HG02943 (cell line): ENCODE data around the gene RNF144A.

Experiments used
- ATAC-seq: cut with Tn5 transposase; IDR thresholded peaks from one replicate; pipeline ENCODE4 v1.9.1; 2021; ENCODE audit warnings: mild to moderate bottlenecking, low read depth, moderate library complexity; ENCODE audit not compliant: unreplicated experiment

Gene RNF144A

DNA sequence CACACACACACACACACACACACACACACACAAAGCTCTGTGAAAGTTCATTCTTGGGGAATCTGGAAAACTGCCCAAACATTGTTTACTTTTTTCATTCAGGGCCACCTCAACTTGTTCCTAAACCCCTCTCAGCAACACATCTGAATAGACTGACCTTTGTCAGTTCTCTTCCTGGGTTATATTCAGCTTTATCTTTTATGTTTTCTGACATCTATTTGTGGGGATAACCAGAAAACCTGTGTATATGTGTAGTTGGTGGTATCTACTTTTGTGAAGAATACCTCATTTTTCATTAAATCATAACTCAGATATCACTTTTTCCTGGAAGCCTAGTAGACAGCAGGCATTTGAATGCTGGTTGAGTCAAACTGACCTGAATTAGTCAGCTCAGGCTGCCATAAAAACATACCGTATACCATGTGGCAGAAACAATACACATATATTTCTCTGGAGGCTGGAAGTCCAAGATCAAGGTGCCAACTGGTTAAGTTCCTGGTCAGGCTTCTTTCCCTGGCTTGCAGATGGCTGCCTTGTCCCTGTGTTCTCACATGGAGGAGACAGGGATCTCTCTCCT, 11.0 kb upstream of the RNF144A start:
- ATAC-seq, result no peak

DNA sequence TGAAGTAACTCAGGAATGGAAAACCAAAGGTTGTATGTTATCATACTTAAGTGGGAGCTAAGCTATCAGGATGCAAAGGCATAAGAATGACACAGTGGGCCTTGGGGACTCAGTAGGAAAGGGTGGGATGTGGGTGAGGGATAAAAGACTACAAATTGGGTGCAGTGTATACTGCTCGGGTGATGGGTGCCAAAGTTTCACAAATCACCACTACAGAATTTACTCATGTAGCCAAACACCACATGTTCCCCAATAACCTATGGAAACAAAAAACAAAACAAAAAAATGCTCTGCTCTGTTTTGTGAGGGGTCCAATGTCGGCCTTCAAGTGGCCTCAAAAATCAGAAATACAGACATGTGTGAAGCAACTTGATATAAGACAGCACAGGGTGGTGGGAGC, 8.9 kb upstream of the RNF144A start:
- no peak for ATAC-seq

DNA sequence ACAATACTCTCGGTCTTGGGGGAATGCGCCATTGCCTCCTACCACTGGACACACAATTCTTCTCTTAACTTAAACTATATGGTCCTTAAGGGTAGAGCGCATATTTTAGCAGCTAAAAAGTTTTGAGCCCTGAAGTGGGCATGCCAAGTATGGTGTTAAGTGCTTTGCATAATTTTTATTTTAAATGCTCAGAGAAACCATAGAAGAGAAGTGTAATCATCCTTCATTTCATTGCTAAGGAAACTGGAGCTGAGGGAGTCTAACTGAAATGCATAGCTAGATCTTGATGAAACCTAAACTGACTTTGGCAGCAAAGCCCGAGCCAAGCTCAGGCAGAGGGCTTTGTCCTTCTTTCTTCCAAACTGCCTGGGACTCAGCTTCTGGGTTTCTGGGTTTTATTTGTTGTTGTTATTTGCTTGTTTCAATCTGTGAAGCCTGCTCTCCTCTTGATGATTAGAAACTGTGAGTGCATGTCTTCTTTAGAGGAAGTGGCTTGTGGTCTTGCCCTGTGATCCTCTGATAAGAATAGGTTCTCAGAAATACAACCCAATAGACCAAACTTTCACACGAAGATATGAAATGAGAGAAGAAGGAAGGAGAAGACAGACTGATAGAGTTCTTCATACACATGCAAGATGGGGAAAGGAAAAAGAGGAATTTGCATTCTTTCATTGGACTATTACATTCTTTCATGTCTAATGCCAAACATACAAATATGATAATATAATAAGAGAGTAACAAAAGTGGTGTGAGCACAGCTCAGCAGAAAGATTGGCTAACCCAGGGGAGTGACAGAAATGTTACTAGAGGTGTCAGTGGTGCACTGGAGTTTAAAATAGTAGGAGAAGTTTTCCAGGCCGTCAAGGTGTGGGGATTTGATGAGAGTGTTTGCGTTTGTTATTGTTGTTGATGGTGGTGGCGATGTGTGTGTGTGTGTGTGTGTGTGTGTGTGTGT, 7.5 kb upstream of the RNF144A start:
- ATAC-seq, result peak; percentile 100

DNA sequence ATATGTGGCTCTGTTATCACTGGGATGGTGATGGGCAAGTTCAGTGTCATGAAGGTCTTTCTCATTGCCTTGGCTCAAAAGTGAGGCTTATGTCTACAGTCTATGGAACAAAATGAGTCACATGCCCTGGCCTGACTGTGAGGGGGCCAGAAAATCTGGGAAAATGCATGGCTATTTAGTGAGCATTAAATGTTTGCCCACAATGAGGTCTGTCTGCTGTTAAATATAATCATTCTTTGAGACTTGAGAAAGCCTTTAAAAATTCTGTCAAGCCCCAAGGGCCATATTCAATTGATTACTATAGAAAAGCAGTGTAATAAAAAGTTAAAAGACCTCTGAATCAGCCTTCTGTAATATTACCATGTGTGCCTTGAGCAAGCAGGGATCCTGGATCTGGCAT, 5.5 kb upstream of the RNF144A start:
- no peak for ATAC-seq

DNA sequence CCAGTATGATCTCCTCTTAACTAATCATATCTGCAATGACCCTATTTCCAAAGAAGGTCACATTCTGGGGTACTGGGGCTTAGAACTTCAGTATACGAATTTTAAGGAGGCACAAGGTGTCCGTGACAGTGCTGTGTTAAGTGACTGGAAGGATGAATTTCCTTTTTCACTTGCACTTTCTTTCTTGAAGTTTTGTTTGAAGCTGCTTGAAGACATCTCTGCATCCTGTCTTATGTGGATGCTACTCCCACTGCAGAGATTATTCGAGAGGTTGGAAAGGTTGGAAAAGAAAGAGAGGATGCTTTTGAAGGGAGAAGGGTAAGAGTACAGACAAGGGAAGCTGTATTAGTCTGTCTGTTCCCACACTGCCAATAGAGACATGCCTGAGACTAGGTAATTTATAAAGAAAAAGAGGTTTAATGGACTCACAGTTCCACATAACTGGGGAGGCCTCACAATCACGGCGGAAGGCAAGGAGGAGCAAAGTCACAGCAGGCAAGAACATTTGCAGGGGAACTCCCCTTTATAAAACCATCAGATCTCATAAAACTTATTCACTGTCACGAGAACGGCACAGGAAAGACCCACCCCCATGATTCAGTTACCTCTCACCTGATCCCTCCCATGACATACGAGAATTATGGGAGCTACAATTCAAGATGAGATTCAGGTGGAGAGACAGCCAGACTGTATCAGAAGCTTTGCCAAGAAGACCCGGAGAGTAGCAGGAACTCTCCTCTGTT, 3.6 kb upstream of the RNF144A start:
- ATAC-seq, result no peak

DNA sequence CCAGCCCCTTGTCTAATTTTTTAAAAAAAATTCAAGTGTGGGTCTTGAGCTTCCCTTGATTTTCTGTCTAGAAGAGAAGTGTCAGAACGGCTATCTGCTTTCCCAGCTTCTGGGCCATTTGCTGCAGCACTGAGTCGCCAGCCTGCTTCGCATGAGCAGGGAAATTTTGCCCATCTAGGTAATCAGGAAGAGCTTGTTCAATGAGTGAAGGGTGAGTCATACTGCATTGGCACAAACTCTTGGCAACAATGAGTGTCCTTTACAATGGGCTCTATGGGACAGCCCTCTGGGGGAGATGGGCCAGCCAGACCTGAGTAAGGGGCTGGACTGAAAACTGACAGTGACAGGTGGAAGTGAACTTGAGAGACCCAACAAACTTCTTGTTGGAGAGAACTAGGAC, 2.4 kb upstream of the RNF144A start:
- ATAC-seq, result no peak

DNA sequence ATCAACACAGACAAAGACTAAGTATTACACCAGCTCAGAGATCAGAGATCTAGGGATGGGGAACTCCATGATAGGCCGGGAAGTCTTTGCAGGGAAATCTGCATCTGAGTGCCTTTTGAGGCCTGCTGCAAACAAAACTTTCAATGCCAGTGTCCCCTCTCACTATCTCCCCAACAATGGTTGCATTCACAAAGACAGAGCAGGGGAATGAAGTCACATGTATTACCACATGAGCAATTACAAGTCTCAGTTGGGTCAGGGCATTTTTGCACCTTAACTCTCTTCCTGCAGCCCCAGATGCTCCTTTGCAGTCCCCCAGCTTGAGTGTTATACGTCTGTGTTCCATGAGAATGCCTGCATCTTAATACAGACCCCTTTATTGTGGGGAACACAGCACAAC, 1.8 kb upstream of the RNF144A start:
- ATAC-seq, result no peak

DNA sequence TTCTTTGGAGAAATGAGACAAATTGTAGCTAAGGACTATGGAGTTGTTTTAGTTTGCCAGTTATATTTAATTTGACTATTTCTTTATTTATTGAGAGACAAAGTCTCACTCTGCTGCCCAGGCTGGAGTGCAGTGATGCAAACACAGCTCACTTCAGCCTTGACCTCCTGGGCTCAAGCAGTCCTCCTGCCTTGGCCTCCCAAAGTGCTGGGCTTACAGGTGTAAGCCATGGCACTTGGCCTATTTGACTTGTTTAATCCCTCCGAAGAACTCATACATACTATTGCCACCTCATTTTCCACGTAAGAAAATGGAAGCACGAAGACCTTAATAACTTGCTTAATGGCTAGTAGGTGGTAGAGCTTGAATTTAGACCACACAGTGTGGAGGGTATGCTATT, 988 bp upstream of the RNF144A start:
- ATAC-seq, result no peak

DNA sequence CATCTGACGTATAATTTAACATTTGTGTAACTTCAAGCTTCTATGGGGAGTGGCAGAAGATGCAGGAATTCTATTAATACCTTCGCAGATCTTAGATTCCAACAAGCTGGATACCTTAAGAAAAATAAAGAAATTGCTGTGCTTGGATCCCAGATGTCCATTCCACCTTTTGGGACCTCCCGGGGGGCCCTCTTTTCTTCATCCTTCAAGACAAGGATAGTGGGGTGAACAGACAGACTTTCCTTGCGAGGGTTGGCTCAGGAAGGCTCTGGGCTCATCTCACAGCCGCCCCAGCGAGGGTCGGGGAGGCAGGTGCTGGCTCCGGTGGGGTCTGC, 509 bp upstream of the RNF144A start:
- ATAC-seq, result no peak

DNA sequence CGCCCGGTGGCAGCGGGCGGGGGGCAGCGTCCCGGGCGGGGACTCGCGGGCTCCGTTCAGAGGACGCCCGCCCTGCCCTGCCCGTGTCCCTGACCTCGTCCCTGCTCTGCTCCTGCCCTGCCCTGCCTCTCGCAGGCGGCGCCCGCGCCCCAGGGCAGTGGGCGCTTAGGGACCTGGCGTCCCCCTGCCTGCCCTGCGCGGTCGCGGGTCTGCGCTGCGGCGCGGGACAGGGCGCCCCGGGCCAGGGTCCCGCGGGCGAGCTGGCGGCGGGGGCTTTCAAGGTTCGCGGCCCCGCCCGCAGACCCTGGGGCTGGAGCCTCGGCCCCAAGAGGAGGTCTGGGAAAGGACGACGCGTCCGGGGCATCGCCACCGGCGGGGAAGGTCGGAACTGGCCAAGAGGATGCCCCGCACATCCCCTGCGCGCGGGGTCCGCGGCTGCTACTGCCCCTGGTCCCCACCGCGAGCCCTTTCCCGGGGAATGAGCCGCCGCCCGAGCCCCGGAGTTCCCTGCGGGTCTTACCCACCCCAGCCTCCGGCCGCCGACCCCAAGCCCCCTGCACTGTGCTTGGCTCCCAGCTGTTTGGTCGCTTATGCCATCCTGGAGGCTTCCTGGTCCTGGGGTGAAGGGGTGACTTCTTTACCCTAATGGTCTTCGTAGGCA, 679 bp downstream of the RNF144A start:
- no peak for ATAC-seq

DNA sequence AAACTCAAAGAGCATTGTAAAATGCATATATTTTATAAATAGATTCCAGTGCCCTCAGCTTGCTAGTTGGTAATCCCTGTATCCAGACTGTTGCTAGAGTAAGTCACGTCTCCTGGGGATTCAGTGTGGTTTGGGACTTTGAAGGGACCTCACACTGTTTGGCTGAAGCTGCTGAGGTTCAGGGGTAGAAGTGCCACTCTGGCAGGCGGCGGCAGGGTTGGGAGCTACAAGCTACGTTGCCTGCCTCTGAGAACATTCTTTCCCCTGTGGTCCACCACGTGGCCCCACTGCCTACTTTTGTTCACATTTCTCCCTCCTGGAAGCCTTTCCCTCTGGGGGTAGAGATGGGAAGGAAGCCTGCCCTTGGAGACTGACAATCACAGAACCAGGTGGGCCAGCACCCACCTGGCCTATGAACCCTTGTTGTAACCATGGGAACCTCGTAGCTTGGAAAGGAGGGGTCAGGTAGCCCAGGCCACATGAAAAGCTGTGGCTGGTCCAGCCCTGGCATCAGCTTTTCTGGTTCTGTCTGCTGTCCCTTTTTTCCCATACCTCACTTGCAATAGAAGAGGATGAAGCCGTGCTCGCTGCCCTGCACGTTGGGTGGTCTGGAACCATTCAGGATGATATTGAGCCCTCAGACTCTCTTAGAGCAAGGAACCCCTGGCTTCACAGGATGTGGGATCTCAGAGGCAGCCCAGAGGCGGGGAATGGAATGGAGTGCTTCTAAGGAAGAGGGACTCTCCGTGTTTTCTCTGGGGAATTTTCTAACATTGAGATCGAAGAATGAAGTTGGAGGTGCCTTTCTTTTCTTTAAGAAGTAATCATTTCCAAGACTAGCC, 2.9 kb downstream of the RNF144A start:
- ATAC-seq, result no peak

DNA sequence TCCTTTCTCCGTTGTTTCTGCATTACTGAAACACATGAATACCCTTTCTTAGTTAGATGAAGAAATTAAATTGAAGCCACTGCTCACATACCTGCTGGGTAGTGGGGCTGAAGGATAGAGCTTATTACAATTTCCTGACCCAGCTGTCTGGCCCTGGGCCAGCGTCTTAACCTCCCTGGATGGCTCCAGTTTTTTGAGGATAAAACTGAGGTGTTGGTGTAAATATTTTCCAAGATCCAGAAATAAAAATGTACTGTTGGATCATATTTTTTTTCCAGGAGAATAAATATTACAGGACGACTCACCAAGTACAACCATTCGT, 3.5 kb downstream of the RNF144A start:
- no peak for ATAC-seq

DNA sequence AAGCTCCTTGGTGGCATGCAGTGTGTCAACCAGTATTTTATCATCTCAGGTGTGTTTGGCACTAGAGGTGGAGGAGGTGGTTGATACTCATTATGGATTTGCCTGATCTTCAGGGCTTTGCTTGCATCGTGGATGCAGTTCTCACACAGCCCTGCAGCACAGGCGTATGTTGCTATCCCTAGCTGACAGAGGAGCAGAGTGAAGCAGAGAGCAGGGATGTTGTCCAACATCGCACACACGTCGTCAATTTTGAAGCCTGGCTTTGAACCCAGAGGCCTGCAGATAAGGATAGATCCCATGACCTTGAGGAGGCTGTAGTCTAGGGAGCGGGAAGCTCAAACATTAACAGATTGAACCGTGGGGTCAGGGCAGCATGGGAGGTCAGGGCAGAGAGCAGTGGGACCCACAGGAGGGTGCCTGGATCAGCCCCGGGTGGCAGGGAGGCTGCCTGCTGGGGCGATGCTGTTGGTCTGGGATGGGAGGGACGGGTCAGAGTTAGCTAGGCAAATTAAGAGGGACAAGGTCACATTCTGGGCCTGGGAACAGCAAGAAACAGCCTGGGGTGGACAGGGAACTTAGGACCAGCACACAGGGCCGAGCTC, 4.2 kb downstream of the RNF144A start:
- no peak for ATAC-seq

DNA sequence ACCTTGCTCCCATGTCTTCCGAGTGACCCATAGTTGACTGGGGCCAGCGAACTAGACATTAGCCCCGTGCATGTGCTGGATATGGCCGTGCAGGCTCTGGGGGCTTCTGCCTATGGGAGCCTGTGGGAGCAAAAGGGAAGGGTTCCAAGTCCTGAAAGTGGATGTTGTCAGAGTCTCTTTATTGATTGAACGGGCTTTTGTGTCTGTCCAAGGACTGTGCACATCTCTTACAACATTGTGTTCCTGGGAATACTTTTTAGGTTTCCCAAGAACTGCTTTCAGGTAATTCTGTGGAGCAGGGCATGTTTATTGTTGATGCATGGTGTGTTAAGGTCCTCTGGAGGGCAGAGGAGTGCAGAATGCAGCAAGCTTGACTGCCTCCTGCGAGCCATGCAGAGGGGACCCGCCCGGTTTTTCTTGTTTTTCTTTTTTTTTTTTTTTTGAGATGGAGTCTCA, 5.0 kb downstream of the RNF144A start:
- no peak for ATAC-seq

DNA sequence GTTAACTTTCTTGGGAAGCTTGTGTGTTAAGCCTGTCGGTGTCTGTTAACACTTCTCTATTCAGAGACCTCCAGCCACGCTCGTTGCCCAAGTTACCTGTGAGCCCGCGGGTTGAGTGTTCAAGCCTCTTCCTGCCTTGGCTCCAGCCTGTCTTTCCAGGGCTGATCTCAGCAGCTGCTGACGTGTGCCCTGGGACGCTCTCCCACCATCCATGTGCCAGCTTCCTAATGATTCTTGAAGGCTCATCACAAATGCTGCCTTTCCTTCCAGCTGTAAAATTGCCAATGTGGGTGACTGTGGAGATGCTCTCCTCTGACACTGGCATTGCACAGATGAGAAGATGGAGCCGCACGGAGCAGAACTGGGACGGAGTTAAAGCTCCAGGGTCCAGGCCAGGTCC, 6.1 kb downstream of the RNF144A start:
- no peak for ATAC-seq

DNA sequence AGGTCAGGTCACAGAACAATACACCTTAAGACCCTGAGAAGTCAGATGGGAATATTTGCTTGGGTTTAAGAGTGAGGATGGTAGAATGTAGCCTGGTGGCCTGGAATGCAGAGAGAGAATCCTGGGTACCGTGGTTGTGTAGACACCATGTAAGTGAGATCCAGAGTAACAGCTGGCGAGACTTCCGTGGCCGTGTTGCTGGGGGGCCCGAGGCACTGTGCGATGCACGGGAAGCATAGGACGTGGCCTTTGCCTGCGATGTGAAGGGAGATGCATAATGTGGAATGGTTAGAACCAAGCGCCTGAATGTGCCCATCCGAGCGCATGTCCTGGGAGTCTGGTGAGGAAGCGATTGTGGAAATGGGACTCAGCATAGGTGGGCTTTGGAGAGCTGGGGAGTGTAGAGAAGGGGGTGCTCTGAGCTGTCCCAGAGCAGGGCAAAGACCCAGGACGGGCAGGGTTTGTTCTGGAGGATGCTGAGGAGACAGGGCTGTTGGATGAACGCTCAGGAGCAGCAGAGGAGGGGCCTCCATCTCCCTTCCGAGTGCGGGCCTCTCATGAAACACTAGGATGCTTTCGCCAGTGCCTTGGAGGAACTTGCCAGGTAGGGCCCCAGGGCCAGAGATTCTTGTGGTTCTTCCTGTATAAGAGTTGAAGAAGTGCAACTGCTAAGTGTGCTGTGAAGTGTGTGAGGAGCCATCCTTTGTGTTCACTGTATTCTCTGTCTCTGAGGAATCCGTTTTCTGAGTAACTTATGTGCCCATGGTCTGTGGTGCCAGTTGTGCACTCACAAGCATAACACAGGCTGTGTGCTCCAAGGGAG, 7.1 kb downstream of the RNF144A start:
- no peak for ATAC-seq

DNA sequence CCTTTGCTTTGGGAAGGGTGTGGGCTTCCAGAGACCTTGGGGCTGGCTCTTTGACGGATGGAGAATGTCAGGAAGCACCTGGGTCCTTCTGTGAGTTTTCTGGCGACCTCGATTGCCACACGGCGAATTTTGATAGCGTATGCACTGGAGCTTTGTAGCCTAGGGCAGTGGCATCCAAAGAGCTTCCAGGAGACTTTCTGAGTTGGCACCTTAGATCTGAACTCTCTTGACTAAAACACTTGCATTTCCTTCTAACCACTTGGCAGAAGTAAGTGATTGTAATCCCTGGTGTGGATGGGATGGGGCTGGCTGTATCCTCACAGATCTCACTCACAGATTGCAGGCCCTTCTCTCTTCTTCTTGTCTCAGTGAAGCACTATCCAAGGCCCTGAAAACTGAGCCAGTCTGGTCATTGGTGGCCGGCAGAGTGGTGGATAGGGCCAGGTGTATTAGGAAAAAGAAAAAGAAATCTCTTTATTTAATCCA, 7.8 kb downstream of the RNF144A start:
- ATAC-seq, result no peak

DNA sequence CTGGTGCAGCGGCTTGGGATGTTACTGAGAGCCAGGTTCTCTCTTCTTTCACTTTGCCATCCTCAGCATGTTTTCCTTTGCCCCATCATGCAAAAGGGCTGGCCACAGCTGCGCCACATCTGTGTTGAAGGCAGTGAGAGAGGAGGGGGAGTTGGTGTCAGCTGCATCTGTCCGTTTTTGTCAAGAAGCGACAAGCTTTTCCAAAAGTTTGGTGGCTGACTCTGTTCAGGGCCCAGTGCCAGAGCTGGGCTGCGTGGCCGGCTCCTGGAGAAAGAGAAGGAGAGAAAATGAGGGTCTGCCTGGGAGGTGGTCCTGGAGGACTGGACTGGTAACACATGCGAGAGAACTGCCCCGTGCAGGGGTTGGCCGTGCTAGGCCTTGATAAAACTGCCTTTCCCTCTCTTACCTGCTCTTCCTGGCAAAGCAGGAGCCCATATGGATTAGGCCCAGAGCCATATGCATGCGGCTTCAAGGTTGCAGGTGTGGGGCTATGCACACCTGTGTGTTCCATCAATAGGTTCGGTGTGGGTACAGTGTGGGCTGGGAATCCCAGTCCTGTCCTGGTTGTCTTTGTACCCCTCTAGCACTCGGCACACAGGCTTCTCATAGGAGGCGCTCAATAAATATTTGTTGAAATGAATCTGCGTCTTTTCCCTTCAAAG, 9.0 kb downstream of the RNF144A start:
- ATAC-seq, result no peak
